Natural killer cell (primary cell): ENCODE results near the gene EVL. TPM values are rescaled to one million over a fixed set of nuclear protein-coding genes. Genes with fewer than 3 reads are reported as not detected.

Source experiments
- ATAC-seq, 3 donors: fragments of 150-1000 bp in 2 of 3; fragments of 200-7000 bp in 1 of 3; cut with Tn5 transposase; 1 replicate in 1 of 3; 2 replicates in 2 of 3; pipeline ENCODE4 v1.10.0; 2021; ENCODE audit warnings: mild to moderate bottlenecking in 2 of 3, moderate library complexity in 2 of 3
- DNase-seq, 2 donors: peaks; one replicate each; pipeline versions ENCODE4 v3.0.0 to v3.0.0-alpha.2; 2013 to 2021; ENCODE audit warnings: mixed read lengths in 1 of 2
- H3K27ac ChIP-seq: one replicate; pipeline ENCODE4 v1.5.1; 2013; ENCODE audit warnings: mild to moderate bottlenecking, low read length
- H3K27me3 ChIP-seq: one replicate; pipeline ENCODE4 v1.6.1; 2013; ENCODE audit warnings: low read length; ENCODE audit not compliant: control insufficient read depth, insufficient read depth
- H3K36me3 ChIP-seq: one replicate; pipeline ENCODE4 v1.6.1; 2013; ENCODE audit warnings: low read length; ENCODE audit not compliant: control insufficient read depth, insufficient read depth
- H3K4me1 ChIP-seq: one replicate; pipeline ENCODE4 v1.6.1; 2013; ENCODE audit warnings: low read length; ENCODE audit not compliant: control insufficient read depth, insufficient read depth
- H3K4me3 ChIP-seq: one replicate; pipeline ENCODE4 v1.5.1; 2013; ENCODE audit warnings: low read length
- H3K9me3 ChIP-seq: one replicate; pipeline ENCODE4 v1.6.1; 2013; ENCODE audit warnings: low read length; ENCODE audit not compliant: control insufficient read depth, insufficient read depth
- H3K27ac Mint-ChIP-seq, 2 donors: one replicate each; pipeline ENCODE4 v1.8.0; 2022; ENCODE audit warnings: mild to moderate bottlenecking in 2 of 2, mixed read lengths in 2 of 2, moderate library complexity in 1 of 2
- H3K27me3 Mint-ChIP-seq, 2 donors: one replicate each; pipeline ENCODE4 v1.8.0; 2022; ENCODE audit warnings: low read depth in 2 of 2, mixed read lengths in 2 of 2
- H3K36me3 Mint-ChIP-seq: one replicate; pipeline ENCODE4 v1.8.0; 2022; ENCODE audit warnings: mixed read lengths
- H3K4me1 Mint-ChIP-seq, 2 donors: one replicate each; pipeline ENCODE4 v1.8.0; 2022; ENCODE audit warnings: mixed read lengths in 2 of 2
- H3K4me3 Mint-ChIP-seq: one replicate; pipeline ENCODE4 v1.8.0; 2022; ENCODE audit warnings: mild to moderate bottlenecking, moderate library complexity, mixed read lengths
- H3K9me3 Mint-ChIP-seq, 2 donors: one replicate each; pipeline ENCODE4 v1.8.0; 2022; ENCODE audit warnings: mixed read lengths in 2 of 2
- CTCF ChIP-seq: fragments of 200-600 bp; IDR thresholded peaks from one replicate; pipeline ENCODE4 v1.8.0; 2022; ENCODE audit warnings: antibody characterized with exemption
- WGBS: methylation state at CpG from one replicate; pipeline ENCODE4 v1.1.7; 2013; ENCODE audit warnings: missing lambda C conversion rate; ENCODE audit not compliant: insufficient coverage; 5-methylcytosine and 5-hydroxymethylcytosine counted together
- intact Hi-C: fragments of 100-400 bp; cut with micrococcal nuclease; formaldehyde crosslinking; loops from one replicate; pipeline ENCODE4 v1.14.2; 2022
- total RNA-seq, 4 donors: library from RNA; stranded (reverse); fragments of 120-200 nt in 1 of 4; gene quantifications; one replicate each; pipeline versions ENCODE4 v1.2.3 to v1.2.4, GENCODE V29; 2013 to 2022

The EVL gene
- total RNA-seq, 3 donors from 2014 or later (not counting 1 experiment from before 2014, with no cell fraction given), result 882 to 1,108 (median 986) TPM

- Histone ChIP-seq H3K4me3 (no peak overlapping the region), H3K9me3 (no peaks in the 10 kb centered on the region), H3K27me3 (no peaks in the 10 kb centered on the region), H3K36me3 (peaks cover 51% of the 10 kb centered on the region), H3K4me1 (peaks cover 96% of the 10 kb centered on the region), H3K27ac (peak overlapping the region; percentile 66)
- Mint-ChIP-seq H3K36me3 (peaks cover 8% of the 10 kb centered on the region), H3K9me3 (no peaks in the 10 kb centered on the region), H3K27ac (peak overlapping the region; percentile 93), H3K4me3 (peak overlapping the region; percentile 83), H3K27me3 (no peaks in the 10 kb centered on the region), H3K4me1 (peaks cover 94 to 96% of the 10 kb centered on the region in 2 donors)
- ATAC-seq (peak in 2 of 3 donors; percentile 5 to 11), DNase-seq (peak; percentile 25 to 26)
- WGBS, result 33% methylated on average over 7 of the region's 7 CpGs
- intact Hi-C loops, result loop anchor here (10.0 kb wide), 1 partner anchor 1650 kb away; no protein-coding TSS in a partner anchor
- TF ChIP-seq CTCF, result no peak
These were observed 9.3 kb downstream of the EVL start for GRCh38 chr14:100074431-100075100.

GRCh38 chr14:100075681-100076080 is 10.5 kb downstream of the EVL start:
- H3K4me3 Mint-ChIP-seq, result peak overlapping the region; percentile 83
- H3K4me1 Mint-ChIP-seq, result peaks cover 94 to 95% of the 10 kb centered on the region in 2 donors
- peak overlapping the region; percentile 66 for H3K27ac ChIP-seq
- peaks cover 96% of the 10 kb centered on the region for H3K4me1 ChIP-seq
- intact Hi-C loops, result loop anchor here (10.0 kb wide), 1 partner anchor 1649 kb away; no protein-coding TSS in a partner anchor
- peaks cover 52% of the 10 kb centered on the region for H3K36me3 ChIP-seq
- H3K9me3 ChIP-seq, result no peaks in the 10 kb centered on the region
- H3K27ac Mint-ChIP-seq, result peak overlapping the region; percentile 93
- H3K9me3 Mint-ChIP-seq, result no peaks in the 10 kb centered on the region
- TF ChIP-seq CTCF, result no peak
- H3K4me3 ChIP-seq, result no peak overlapping the region
- ATAC-seq (no peak), DNase-seq (peak in 1 of 2 donors; percentile 19)
- H3K27me3 Mint-ChIP-seq, result no peaks in the 10 kb centered on the region
- H3K36me3 Mint-ChIP-seq, result peaks cover 8% of the 10 kb centered on the region
- 50% methylated on average over 4 of the region's 4 CpGs for WGBS
- H3K27me3 ChIP-seq, result no peaks in the 10 kb centered on the region

- no peaks in the 10 kb centered on the region for H3K9me3 ChIP-seq
- H3K4me1 ChIP-seq, result peaks cover 95% of the 10 kb centered on the region
- Mint-ChIP-seq H3K4me3 (peak overlapping the region; percentile 83), H3K27ac (peak overlapping the region; percentile 93), H3K27me3 (no peaks in the 10 kb centered on the region), H3K36me3 (peaks cover 8% of the 10 kb centered on the region), H3K4me1 (peaks cover 94 to 95% of the 10 kb centered on the region in 2 donors), H3K9me3 (no peaks in the 10 kb centered on the region)
- intact Hi-C loops, result loop anchor here (10.0 kb wide), 1 partner anchor 1649 kb away; no protein-coding TSS in a partner anchor
- no peak overlapping the region for H3K4me3 ChIP-seq
- H3K27ac ChIP-seq, result peak overlapping the region; percentile 66
- DNase-seq, result peak; percentile 39 to 72
- peak; percentile 35 to 78 (median 55) for ATAC-seq
- peaks cover 50% of the 10 kb centered on the region for H3K36me3 ChIP-seq
- H3K27me3 ChIP-seq, result no peaks in the 10 kb centered on the region
- peak; percentile 48 for TF ChIP-seq CTCF
- WGBS, result 23% methylated on average over 5 of the region's 5 CpGs
These were observed 10.9 kb downstream of the EVL start for GRCh38 chr14:100076133-100076532.
